Measurements from ENCODE around the gene DOCK2. TPM values are rescaled to one million over a fixed set of nuclear protein-coding genes. Genes with fewer than 3 reads are reported as not detected.
A peak's percentile ranks its signal among the peaks of the same experiment; 100 is the strongest.

DOCK2 gene
- total and polyA plus RNA-seq, 2 donors (not counting 1 experiment from before 2014, with no cell fraction given) = 1.1 to 8.9 TPM

DNA sequence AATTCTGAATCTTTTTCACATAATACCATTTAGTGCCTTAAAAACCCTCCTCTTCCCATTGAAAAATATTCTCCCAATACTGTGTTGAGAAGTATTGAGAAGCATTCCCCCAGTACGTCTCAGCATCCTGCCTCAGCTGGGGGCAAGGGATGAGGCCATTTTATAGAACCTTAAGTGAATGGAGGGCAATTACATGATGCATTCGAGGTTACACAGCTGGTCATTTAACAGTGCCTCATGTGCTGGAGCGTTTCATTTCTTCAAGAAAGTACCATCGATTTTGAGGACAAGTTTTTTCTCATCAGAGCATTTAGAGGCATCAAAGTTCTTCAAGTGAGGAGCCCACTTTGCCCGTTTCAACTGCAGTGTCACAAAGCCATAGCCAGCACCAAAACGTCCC is 135.6 kb downstream of the DOCK2 start:
- H3K27me3 ChIP-seq (ENCODE audit: control insufficient read depth, insufficient read depth, low read length) = no peaks in the 10 kb centered on the region
- TF ChIP-seq, protein P1, sequence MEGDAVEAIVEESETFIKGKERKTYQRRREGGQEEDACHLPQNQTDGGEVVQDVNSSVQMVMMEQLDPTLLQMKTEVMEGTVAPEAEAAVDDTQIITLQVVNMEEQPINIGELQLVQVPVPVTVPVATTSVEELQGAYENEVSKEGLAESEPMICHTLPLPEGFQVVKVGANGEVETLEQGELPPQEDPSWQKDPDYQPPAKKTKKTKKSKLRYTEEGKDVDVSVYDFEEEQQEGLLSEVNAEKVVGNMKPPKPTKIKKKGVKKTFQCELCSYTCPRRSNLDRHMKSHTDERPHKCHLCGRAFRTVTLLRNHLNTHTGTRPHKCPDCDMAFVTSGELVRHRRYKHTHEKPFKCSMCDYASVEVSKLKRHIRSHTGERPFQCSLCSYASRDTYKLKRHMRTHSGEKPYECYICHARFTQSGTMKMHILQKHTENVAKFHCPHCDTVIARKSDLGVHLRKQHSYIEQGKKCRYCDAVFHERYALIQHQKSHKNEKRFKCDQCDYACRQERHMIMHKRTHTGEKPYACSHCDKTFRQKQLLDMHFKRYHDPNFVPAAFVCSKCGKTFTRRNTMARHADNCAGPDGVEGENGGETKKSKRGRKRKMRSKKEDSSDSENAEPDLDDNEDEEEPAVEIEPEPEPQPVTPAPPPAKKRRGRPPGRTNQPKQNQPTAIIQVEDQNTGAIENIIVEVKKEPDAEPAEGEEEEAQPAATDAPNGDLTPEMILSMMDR (conservative IDR thresholded peaks at IDR 0.05 in 1 of 2, IDR thresholded peaks at IDR 0.05 in 1 of 2; ENCODE audit: low read depth in 1 of 2, low read length in 2 of 2) = no peak
- no peak for TF ChIP-seq EZH2 (IDR thresholded peaks at IDR 0.05; ENCODE audit: low read length, missing control alignments)
- no peaks in the 10 kb centered on the region for H3K36me3 ChIP-seq (ENCODE audit: control insufficient read depth, insufficient read depth, low read length)
- no peak overlapping the region for H3K9ac ChIP-seq (ENCODE audit: insufficient read depth, low read length)
- no peak overlapping the region for H2AFZ ChIP-seq (ENCODE audit: low read length)
- H3K4me3 ChIP-seq (replicated peaks in 1 of 4; ENCODE audit: control extremely low read depth in 1 of 4, insufficient read depth in 1 of 4, low read depth in 3 of 4, low read length in 4 of 4) = no peak overlapping the region
- no peaks in the 10 kb centered on the region for H3K79me2 ChIP-seq (ENCODE audit: control insufficient read depth, insufficient read depth, low read length)
- H3K4me1 ChIP-seq (ENCODE audit: control insufficient read depth, extremely low read depth, insufficient read depth, low read length) = no peaks in the 10 kb centered on the region
- DNase-seq (ENCODE audit: low read depth in 2 of 2) = peak in 1 of 2 donors; percentile 19
- no peak overlapping the region for H3K27ac ChIP-seq (ENCODE audit: insufficient read depth, low read length)
- no peak overlapping the region for H3K4me2 ChIP-seq (ENCODE audit: extremely low read depth, insufficient read depth, low read length)
- H3K9me3 ChIP-seq (ENCODE audit: control insufficient read depth, insufficient read depth, low read depth, low read length) = no peaks in the 10 kb centered on the region
- no peaks in the 10 kb centered on the region for H4K20me1 ChIP-seq (ENCODE audit: control insufficient read depth, extremely low read depth, insufficient read depth, low read length)

GRCh38 chr5:169777159-169777558 is 140.1 kb downstream of the DOCK2 start:
- Histone ChIP-seq H3K79me2 (ENCODE audit: control insufficient read depth, insufficient read depth, low read length) (no peaks in the 10 kb centered on the region), H4K20me1 (ENCODE audit: control insufficient read depth, extremely low read depth, insufficient read depth, low read length) (no peaks in the 10 kb centered on the region), H2AFZ (ENCODE audit: low read length) (no peak overlapping the region), H3K27me3 (ENCODE audit: control insufficient read depth, insufficient read depth, low read length) (no peaks in the 10 kb centered on the region), H3K9ac (ENCODE audit: insufficient read depth, low read length) (no peak overlapping the region), H3K9me3 (ENCODE audit: control insufficient read depth, insufficient read depth, low read depth, low read length) (no peaks in the 10 kb centered on the region), H3K4me1 (ENCODE audit: control insufficient read depth, extremely low read depth, insufficient read depth, low read length) (no peaks in the 10 kb centered on the region), H3K4me3 (replicated peaks in 1 of 4; ENCODE audit: control extremely low read depth in 1 of 4, insufficient read depth in 1 of 4, low read depth in 3 of 4, low read length in 4 of 4) (no peak overlapping the region), H3K27ac (ENCODE audit: insufficient read depth, low read length) (no peak overlapping the region), H3K4me2 (ENCODE audit: extremely low read depth, insufficient read depth, low read length) (no peak overlapping the region), H3K36me3 (ENCODE audit: control insufficient read depth, insufficient read depth, low read length) (no peaks in the 10 kb centered on the region)
- DNase-seq (ENCODE audit: low read depth in 2 of 2) = no peak
- TF ChIP-seq, protein P1 (conservative IDR thresholded peaks at IDR 0.05 in 1 of 2, IDR thresholded peaks at IDR 0.05 in 1 of 2; ENCODE audit: low read depth in 1 of 2, low read length in 2 of 2) = no peak
- no peak for TF ChIP-seq EZH2 (IDR thresholded peaks at IDR 0.05; ENCODE audit: low read length, missing control alignments)

- Histone ChIP-seq H2AFZ (ENCODE audit: low read length) (no peak overlapping the region), H3K27ac (ENCODE audit: insufficient read depth, low read length) (no peak overlapping the region), H3K4me2 (ENCODE audit: extremely low read depth, insufficient read depth, low read length) (no peak overlapping the region), H3K9ac (ENCODE audit: insufficient read depth, low read length) (no peak overlapping the region), H3K4me1 (ENCODE audit: control insufficient read depth, extremely low read depth, insufficient read depth, low read length) (no peaks in the 10 kb centered on the region), H3K27me3 (ENCODE audit: control insufficient read depth, insufficient read depth, low read length) (no peaks in the 10 kb centered on the region), H3K79me2 (ENCODE audit: control insufficient read depth, insufficient read depth, low read length) (no peaks in the 10 kb centered on the region), H4K20me1 (ENCODE audit: control insufficient read depth, extremely low read depth, insufficient read depth, low read length) (no peaks in the 10 kb centered on the region), H3K4me3 (replicated peaks in 1 of 4; ENCODE audit: control extremely low read depth in 1 of 4, insufficient read depth in 1 of 4, low read depth in 3 of 4, low read length in 4 of 4) (no peak overlapping the region), H3K36me3 (ENCODE audit: control insufficient read depth, insufficient read depth, low read length) (no peaks in the 10 kb centered on the region), H3K9me3 (ENCODE audit: control insufficient read depth, insufficient read depth, low read depth, low read length) (no peaks in the 10 kb centered on the region)
- TF ChIP-seq, protein P1 (conservative IDR thresholded peaks at IDR 0.05 in 1 of 2, IDR thresholded peaks at IDR 0.05 in 1 of 2; ENCODE audit: low read depth in 1 of 2, low read length in 2 of 2) = no peak
- no peak for TF ChIP-seq EZH2 (IDR thresholded peaks at IDR 0.05; ENCODE audit: low read length, missing control alignments)
- no peak for DNase-seq (ENCODE audit: low read depth in 2 of 2)
These were observed 141.8 kb downstream of the DOCK2 start for GRCh38 chr5:169778622-169779596.

Data from fibroblast of lung (primary cell).